ENCODE measurements around the gene DESI1.
"Not testable (repeated sequence)": the region's sequence is repeated elsewhere in the genome, so short reads cannot be mapped to it uniquely, and the experiment has no call there.

DESI1 gene

GRCh38 chr22:41582694-41583093, 38.1 kb downstream of the DESI1 start:
- no peak for DNase-seq

- DNase-seq: no peak
Measured at GRCh38 chr22:41579997-41580355, 40.9 kb downstream of the DESI1 start.

- DNase-seq: no peak
Measured at GRCh38 chr22:41579297-41579996, 41.4 kb downstream of the DESI1 start.

DNA sequence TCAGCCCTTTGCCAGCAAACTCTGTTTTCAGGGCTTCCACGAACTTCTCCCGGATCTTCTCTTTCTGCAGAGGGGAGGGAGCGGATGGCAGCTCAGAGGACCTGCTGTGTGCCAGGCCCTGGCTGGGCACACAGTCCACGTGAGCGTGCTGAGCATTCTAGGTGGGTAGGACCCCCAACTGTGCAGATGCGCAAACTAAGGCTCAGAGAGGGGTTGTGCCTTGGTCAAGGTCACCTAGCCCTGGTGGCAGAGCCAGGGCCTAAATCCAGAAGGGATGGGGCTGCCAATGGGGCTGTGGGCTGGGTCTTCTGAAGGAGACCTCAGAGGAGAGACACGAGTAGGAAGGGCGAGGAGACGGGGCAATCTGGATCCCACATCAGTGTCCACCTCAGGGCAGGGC, 42.0 kb downstream of the DESI1 start:
- DNase-seq: no peak

DNA sequence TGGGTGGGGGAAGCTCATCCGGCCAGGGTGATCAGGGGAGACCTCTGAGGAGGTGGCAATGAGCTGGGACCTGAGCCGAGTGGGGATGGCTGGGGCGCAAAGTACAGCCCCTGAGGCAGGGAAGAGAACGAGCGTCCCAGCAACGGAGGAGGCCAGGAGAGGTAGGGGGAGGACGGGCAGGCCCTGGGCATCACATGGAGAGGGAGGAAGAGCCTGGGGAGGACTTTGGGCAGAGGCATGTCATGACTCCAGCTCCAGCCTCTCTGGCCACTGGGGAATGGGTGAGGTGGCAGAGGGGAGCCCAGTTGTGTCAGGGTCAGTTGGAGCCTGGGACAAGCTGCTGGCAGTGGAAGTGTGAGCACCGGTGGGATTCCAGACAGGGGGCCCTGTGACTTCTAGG, 42.7 kb downstream of the DESI1 start:
- no peak for DNase-seq

- no peak for DNase-seq
Measured at GRCh38 chr22:41576877-41577276, 44.0 kb downstream of the DESI1 start.

DNA sequence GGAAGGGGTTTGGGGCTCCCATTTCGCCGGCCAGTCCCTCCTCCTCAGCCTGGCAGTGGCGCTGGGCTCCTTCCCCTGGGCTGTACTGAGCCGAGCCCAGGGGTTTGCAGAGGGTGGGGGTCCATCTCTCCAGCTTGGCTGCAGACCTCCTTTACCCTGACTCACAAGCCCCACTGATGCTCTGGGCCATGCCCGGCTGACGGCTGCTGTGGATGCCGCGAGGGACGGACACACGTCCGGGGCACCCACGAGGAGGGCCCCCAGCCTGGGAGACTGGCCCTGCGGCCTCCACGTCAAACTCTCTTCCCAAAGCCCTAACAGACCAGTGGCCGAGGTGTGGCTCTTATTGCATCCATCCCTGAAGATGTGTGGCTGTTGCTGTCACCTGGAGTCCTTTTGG, 45.3 kb downstream of the DESI1 start:
- no peak for DNase-seq

GRCh38 chr22:41574847-41575381, 45.9 kb downstream of the DESI1 start:
- no peak for DNase-seq

DNA sequence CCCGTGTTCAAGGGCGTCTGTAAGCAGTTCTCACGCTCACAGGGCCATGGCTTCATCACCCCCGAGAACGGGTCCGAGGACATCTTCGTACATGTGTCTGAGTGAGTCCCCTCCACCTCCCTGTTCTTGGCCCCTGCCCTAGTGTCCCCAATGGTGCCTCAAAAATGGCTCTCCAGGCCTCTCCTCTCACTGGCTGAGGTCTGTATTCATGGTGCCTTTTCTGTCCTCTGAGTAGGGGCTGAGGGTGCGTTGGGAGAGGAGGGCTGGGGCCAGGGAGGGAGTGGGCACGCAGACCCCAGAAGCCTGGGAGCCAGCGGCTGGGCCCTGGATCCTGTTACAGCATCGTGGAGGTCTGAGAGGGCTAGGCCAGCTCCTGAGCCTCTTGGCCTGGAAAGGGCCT, 47.2 kb downstream of the DESI1 start:
- DNase-seq: no peak

DNA sequence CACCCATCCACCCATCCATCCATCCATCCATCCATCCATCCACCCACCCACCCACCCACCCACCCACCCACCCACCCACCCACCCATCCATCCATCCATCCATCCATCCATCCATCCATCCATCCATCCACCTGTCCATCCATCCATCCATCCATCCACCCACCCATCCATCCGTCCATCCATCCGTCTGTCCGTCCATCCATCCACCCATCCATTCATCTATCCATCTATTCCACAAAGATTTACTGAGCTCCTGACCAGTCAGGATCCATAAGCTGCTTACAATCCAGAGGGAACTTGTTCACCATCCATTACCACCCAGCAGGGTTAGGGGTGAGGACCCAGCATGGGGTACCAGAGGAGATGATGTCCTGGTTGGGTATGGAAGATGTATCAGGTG, 48.5 kb downstream of the DESI1 start:
- not testable (repeated sequence) for DNase-seq

DNA sequence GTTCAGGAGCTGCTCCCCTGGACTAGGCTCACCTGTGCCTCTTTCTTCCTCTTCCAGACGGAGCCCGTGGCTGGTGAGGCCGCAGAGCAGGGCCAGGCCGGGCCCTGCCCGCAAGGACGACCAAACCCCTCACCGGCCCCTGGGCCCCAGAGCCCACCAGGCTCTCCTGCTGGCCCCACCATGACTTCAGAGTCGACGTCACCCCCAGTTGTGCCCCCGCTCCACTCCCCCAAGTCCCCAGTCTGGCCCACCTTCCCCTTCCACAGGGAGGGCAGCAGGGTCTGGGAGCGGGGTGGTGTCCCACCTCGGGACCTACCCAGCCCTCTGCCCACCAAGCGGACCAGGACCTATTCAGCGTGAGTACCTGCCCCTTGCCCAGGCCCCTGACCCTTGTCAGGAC, 49.1 kb downstream of the DESI1 start:
- DNase-seq: no peak

DNA sequence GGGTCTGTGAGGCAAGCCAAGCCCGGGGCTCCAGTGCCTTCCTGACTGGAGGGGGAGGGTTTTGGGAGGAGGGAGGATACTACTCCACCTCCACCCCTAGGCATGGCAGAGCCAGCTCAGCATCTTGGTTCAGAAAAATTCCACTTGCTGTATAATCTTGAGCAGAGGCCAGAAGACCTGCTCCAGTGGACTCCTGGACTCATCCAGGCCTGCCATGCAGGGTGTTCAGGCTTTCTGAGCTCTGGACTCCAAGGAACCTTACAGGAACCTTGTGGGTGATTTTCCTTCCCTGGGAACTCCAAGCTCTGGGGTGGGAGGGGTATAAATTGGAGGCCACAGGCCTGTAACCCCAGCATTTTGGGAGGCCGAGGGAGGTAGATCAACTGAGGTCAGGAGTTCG, 50.6 kb downstream of the DESI1 start:
- no peak for DNase-seq

DNA sequence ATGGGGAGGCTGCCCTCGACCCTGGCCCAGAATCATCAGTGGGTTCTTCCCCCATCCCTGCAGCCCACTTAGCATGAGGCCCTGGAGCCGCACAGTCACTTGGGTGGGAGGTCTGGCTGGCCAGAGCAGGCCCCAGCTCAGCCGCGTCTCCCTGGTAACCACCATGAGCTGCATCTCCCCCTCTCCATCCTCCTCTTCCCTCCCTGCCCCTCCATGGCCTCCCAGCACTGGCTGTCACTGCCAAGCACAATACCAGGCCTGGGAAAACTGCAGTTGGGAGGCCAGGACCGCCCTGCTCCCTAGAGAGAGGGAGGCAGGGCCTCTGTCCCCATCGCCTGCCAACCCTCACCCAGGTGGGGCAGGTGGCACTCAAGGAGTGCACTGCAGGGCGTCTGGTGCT, 52.0 kb downstream of the DESI1 start:
- DNase-seq: no peak

- no peak for DNase-seq
Measured at GRCh38 chr22:41567512-41567768, 53.4 kb downstream of the DESI1 start.

- DNase-seq: no peak
Measured at GRCh38 chr22:41565403-41566054, 55.3 kb downstream of the DESI1 start.

GRCh38 chr22:41564563-41564962, 56.3 kb downstream of the DESI1 start:
- DNase-seq: no peak

GRCh38 chr22:41563051-41563711, 57.7 kb downstream of the DESI1 start:
- no peak for DNase-seq

DNA sequence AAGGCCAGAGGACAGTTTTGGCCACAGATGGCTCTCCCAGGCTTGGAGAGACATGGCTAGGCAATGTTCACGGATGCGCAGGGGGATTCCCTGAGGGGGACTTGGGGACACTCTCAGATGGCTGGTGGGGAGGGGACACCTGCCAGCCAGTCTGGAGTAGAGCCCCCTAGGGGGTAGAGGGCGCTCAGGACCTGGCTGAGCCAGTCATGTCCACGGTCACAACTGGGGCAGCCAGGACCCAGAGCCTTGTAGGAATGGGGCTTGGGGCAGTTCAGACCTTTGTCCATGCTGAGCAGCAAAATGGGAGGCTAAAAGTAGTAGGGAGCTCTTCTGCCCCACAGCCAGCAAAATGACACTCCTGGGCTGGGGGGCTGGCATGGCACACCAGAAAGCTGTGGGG, 58.4 kb downstream of the DESI1 start:
- no peak for DNase-seq

DNA sequence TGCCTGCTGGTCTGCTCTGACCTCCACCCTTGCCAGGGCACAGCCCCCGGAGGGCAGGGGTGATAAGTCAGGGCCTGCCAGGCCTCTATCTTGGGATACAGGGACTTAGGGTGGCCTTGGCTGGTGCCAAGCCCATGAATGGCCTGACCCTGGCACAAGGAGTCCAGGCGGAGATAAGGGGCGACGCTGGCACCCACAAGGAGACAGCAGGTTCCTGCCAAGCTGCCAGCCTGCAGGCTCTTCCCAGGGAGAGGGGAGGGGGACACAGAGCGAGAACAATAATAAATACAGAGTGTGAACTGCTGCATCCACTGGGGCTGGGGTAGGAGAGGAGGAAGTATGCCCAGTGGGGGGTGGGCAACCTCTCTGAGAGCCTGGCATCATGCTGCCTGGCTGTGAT, 59.1 kb downstream of the DESI1 start:
- DNase-seq: no peak

DNA sequence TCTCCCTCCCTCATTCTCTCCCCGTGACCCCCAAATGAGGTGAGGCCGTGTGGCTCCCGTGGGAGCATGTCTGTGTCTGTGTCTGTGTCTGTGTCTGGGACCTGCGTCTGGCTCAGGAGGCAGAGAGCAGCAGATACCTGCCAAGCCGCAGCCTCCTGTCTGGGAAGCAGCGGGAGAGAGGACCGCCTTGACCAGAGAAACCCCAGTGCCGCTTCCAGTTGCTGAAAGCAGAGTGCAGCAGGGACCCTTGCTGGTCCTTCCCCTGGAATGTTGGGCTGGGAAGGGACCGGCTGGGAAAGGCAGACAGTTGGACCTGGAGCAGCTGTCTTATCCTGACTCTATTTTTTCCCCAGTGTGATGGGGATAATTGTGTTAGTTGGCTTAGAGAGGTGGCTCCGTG, 59.5 kb downstream of the DESI1 start:
- no peak for DNase-seq

DNA sequence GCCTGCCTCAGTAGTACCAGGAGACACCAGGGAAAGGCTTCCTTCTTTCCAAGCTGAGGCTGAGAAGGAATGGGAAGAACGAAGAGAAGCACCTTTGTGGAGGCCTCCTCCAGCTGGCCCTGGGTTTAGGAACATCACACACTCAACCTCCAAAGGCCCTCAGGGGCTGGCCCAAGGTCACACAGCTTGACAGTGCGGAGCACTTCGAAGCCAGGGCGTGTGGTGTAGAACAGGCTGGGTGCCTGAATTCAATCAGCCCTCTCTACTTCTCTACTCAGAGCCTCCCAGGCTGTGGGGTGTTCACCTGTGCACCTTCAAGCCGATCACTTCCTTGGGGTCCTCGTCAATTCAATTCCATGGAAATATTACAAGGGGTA, 60.8 kb downstream of the DESI1 start:
- DNase-seq: no peak

- not testable (repeated sequence) for DNase-seq
Measured at GRCh38 chr22:41558241-41558630, 62.6 kb downstream of the DESI1 start.

- DNase-seq: no peak
Measured at GRCh38 chr22:41557401-41558240, 63.2 kb downstream of the DESI1 start.

- no peak for DNase-seq
Measured at GRCh38 chr22:41556561-41556960, 64.3 kb downstream of the DESI1 start.

All from effector CD8-positive, alpha-beta T cell (primary cell).